IMR-90 (cell line): ENCODE data around the gene NGB.

ENCODE experiments used
- BHLHE40 ChIP-seq: fragments of 150-350 bp; IDR thresholded peaks from 2 replicates; pipeline ENCODE4 v1.6.1; 2016; ENCODE audit warnings: mild to moderate bottlenecking, low read depth, low read length
- CTCF ChIP-seq: conservative IDR thresholded peaks from 2 replicates; pipeline ENCODE4 v1.5.1; 2012; ENCODE audit warnings: mild to moderate bottlenecking, low read depth, low read length, improper control_type of control experiment
- FOS ChIP-seq: fragments of 150-350 bp; IDR thresholded peaks from 2 replicates; pipeline ENCODE4 v1.6.1; 2016; ENCODE audit warnings: low read depth, low read length
- MAZ ChIP-seq: IDR thresholded peaks from 2 replicates; pipeline ENCODE4 v1.6.1; 2012; ENCODE audit warnings: low read depth, mild to moderate bottlenecking, low read length, improper control_type of control experiment, moderate library complexity, borderline replicate concordance
- POLR2A ChIP-seq: IDR thresholded peaks from 2 replicates; pipeline ENCODE4 v1.6.1; 2012; ENCODE audit warnings: mild to moderate bottlenecking, low read depth, low read length

- TF ChIP-seq POLR2A = no peak
- TF ChIP-seq MAZ = no peak
- TF ChIP-seq CTCF = no peak
- no peak for TF ChIP-seq FOS
- no peak for TF ChIP-seq BHLHE40
These were observed 14.3 kb downstream of the NGB start for GRCh38 chr14:77256694-77257093.
